ENCODE measurements around the gene LAMTOR4. TPM values are rescaled to one million over a fixed set of nuclear protein-coding genes. Genes with fewer than 3 reads are reported as not detected.

Gene LAMTOR4
- total and polyA plus RNA-seq, 2 of the 13 experiments (the other 11 are each of a cell fraction or from before 2014, with no cell fraction given): 115 to 118 TPM

- peak; percentile 55; the same call in 1 of the 2 replicates for TF ChIP-seq HINFP (CRISPR knock-in tag; IDR thresholded peaks at IDR 0.05; ENCODE audit: low read depth)
- TF ChIP-seq IRF9 (CRISPR knock-in tag; IDR thresholded peaks at IDR 0.05; ENCODE audit: borderline replicate concordance): 0 out of 2 replicates have a peak, but pooled peaks have one; percentile 42
- no peak for TF ChIP-seq TRAFD1 (CRISPR knock-in tag; IDR thresholded peaks at IDR 0.05; ENCODE audit: borderline replicate concordance)
- peak; percentile 30; the same call in 1 of the 2 replicates for TF ChIP-seq ZNF784 (CRISPR knock-in tag; IDR thresholded peaks at IDR 0.05; ENCODE audit: borderline replicate concordance)
- TF ChIP-seq ZNF207 (IDR thresholded peaks at IDR 0.05; ENCODE audit: borderline replicate concordance): no peak
- TF ChIP-seq FOSL2 (CRISPR knock-in tag; IDR thresholded peaks at IDR 0.05): peak; percentile 37; the same call in 1 of the 2 replicates
- TF ChIP-seq THAP11 (CRISPR knock-in tag; IDR thresholded peaks at IDR 0.05): peak; percentile 86
- no peak for TF ChIP-seq HMGXB3 (CRISPR knock-in tag; IDR thresholded peaks at IDR 0.05; ENCODE audit: borderline replicate concordance)
- 0 out of 2 replicates have a peak, but pooled peaks have one; percentile 74 for TF ChIP-seq ZNF101 (CRISPR knock-in tag; IDR thresholded peaks at IDR 0.05; ENCODE audit: borderline replicate concordance, low read depth)
- TF ChIP-seq SP1 (IDR thresholded peaks at IDR 0.05): no peak
- peak; percentile 97 for TF ChIP-seq SP1 (CRISPR knock-in tag; IDR thresholded peaks at IDR 0.05)
- peak; percentile 65; the same call in 1 of the 2 replicates for TF ChIP-seq ZBTB20 (CRISPR knock-in tag; IDR thresholded peaks at IDR 0.05; ENCODE audit: borderline replicate concordance, low read depth)
- TF ChIP-seq ZNF503 (CRISPR knock-in tag; IDR thresholded peaks at IDR 0.05): no peak; the same call in 1 of the 2 replicates
- 0 out of 2 replicates have a peak, but pooled peaks have one; percentile 21 for TF ChIP-seq CC2D1A (CRISPR knock-in tag; IDR thresholded peaks at IDR 0.05)
These were observed 9.7 kb downstream of the LAMTOR4 start, which contains the start of gene TRAPPC14 (continued) for GRCh38 chr7:100158229-100159098.
